K562 (cell line): ENCODE results near the gene SIGLEC6. TPM values are rescaled to one million over a fixed set of nuclear protein-coding genes. Genes with fewer than 3 reads are reported as not detected.

Source experiments
- BRF1 ChIP-seq: IDR thresholded peaks from 3 replicates; pipeline ENCODE4 v1.6.1; 2011; ENCODE audit warnings: borderline replicate concordance, mild to moderate bottlenecking; ENCODE audit not compliant: insufficient read length; ENCODE audit errors: extremely low read depth
- EP300 ChIP-seq: IDR thresholded peaks from 2 replicates; pipeline ENCODE4 v1.6.1; 2012; ENCODE audit warnings: low read length, improper control_type of control experiment
- ETV6 ChIP-seq, 3 experiments: fragments of 150-350 bp in 1 of 3; sonication (generic) in 1 of 3; formaldehyde crosslinking in 1 of 3; IDR thresholded peaks; 2 replicates each; pipeline versions ENCODE4 v1.6.1 to v1.8.0; 2014 to 2022; ENCODE audit warnings: borderline replicate concordance in 2 of 3, low read depth in 2 of 3, antibody characterized with exemption in 1 of 3, low read length in 1 of 3, mild to moderate bottlenecking in 1 of 3, missing genetic modification reagents in 1 of 3
- GABPB1 ChIP-seq: sonication (generic); formaldehyde crosslinking; IDR thresholded peaks from 2 replicates; pipeline ENCODE4 v1.8.0; 2022; ENCODE audit warnings: mild to moderate bottlenecking, missing genetic modification reagents
- HDAC3 ChIP-seq: fragments of 450-650 bp; IDR thresholded peaks from 2 replicates; pipeline ENCODE4 v1.6.1; 2018; ENCODE audit warnings: borderline replicate concordance, mild to moderate bottlenecking, moderate library complexity; ENCODE audit not compliant: partially characterized antibody
- LCOR ChIP-seq: sonication (generic); formaldehyde crosslinking; IDR thresholded peaks from 2 replicates; pipeline ENCODE4 v1.8.0; 2022; ENCODE audit warnings: mild to moderate bottlenecking, missing genetic modification reagents
- MTA1 ChIP-seq: fragments of 450-650 bp; IDR thresholded peaks from 2 replicates; pipeline ENCODE4 v1.6.1; 2017; ENCODE audit warnings: borderline replicate concordance
- NUFIP1 ChIP-seq: fragments of 450-650 bp; IDR thresholded peaks from 2 replicates; pipeline ENCODE4 v1.6.1; 2018; ENCODE audit not compliant: partially characterized antibody
- PHTF2 ChIP-seq: fragments of 250-450 bp; sonication (Bioruptor Pico); IDR thresholded peaks from 2 replicates; pipeline ENCODE4 v1.5.0; 2021; ENCODE audit warnings: mild to moderate bottlenecking
- RBM22 ChIP-seq: fragments of 200-400 bp; formaldehyde crosslinking; IDR thresholded peaks from 2 replicates; pipeline ENCODE4 v1.6.1; 2018; ENCODE audit warnings: low read length, low read depth; ENCODE audit not compliant: poor library complexity, severe bottlenecking
- SAP30 ChIP-seq: fragments of 200-600 bp; sonication (generic); IDR thresholded peaks from 2 replicates; pipeline ENCODE4 v1.6.1; 2012; ENCODE audit warnings: borderline replicate concordance, low read depth, mild to moderate bottlenecking, moderate library complexity, low read length, control low read depth, inconsistent platforms; ENCODE audit not compliant: insufficient read depth, poor library complexity, severe bottlenecking
- SMARCB1 ChIP-seq: IDR thresholded peaks from 2 replicates; pipeline ENCODE4 v1.6.1; 2011; ENCODE audit warnings: improper control_type of control experiment, low read depth; ENCODE audit not compliant: insufficient read length
- SREBF2 ChIP-seq: sonication (generic); formaldehyde crosslinking; IDR thresholded peaks from 2 replicates; pipeline ENCODE4 v1.4.0; 2020; ENCODE audit warnings: mild to moderate bottlenecking, missing genetic modification reagents
- TCF3 ChIP-seq: sonication (generic); formaldehyde crosslinking; IDR thresholded peaks from 2 replicates; pipeline ENCODE4 v1.4.0; 2020; ENCODE audit warnings: mild to moderate bottlenecking, missing genetic modification reagents
- ZFX ChIP-seq: sonication (generic); formaldehyde crosslinking; IDR thresholded peaks from 2 replicates; pipeline ENCODE4 v1.8.0; 2022; ENCODE audit warnings: mild to moderate bottlenecking, missing genetic modification reagents, moderate library complexity
- ZNF212 ChIP-seq: fragments of 450-650 bp; formaldehyde crosslinking; IDR thresholded peaks from 2 replicates; pipeline ENCODE4 v1.4.0; 2020; ENCODE audit warnings: mild to moderate bottlenecking
- ZNF232 ChIP-seq: sonication (generic); formaldehyde crosslinking; IDR thresholded peaks from 2 replicates; pipeline ENCODE4 v1.8.0; 2022; ENCODE audit warnings: mild to moderate bottlenecking, missing genetic modification reagents
- ZNF311 ChIP-seq: fragments of 250-450 bp; sonication (Bioruptor Pico); IDR thresholded peaks from 2 replicates; pipeline ENCODE4 v1.4.0; 2020; ENCODE audit warnings: mild to moderate bottlenecking, moderate library complexity
- ZSCAN29 ChIP-seq: fragments of 450-650 bp; IDR thresholded peaks from 2 replicates; pipeline ENCODE4 v1.6.1; 2017
- polyA plus RNA-seq, 8 experiments: library from polyadenylated mRNA; depleted of rRNA in 4 of 8; stranded (reverse) in 5 of 8; unstranded in 3 of 8; fragments of >200 nt; fragmentation: Nextera tagmentation in 2 of 8; fragmentation: Illumina TruSeq in 1 of 8; extraction: Ambion mirVana in 2 of 8; extraction: Trizol in 1 of 8; gene quantifications; 2 replicates each; pipeline versions ENCODE4 v1.2.1 to v1.2.3, GENCODE V29; 2011 to 2014; ENCODE audit warnings: inconsistent platforms in 1 of 8, missing spikeins in 1 of 8
- total RNA-seq, 7 experiments: library from RNA; depleted of rRNA in 6 of 7; stranded (reverse); fragments of >200 nt in 6 of 7; fragmentation: Illumina TruSeq in 2 of 7; extraction: Trizol in 2 of 7; gene quantifications; 2 replicates each; pipeline versions ENCODE4 v1.2.1 to v1.2.3, GENCODE V29; 2011 to 2021; ENCODE audit warnings: low replicate concordance in 1 of 7
- TF ChIP-seq, protein P1 (sequence below): fragments of 250-450 bp; sonication (Bioruptor Pico); IDR thresholded peaks from 2 replicates; pipeline ENCODE4 v1.4.0; 2020; ENCODE audit warnings: borderline replicate concordance
- TF ChIP-seq, protein P2 (sequence below): fragments of 200-800 bp; sonication (Bioruptor generic); IDR thresholded peaks from 2 replicates; pipeline ENCODE4 v1.6.1; 2017; ENCODE audit warnings: missing genetic modification characterization, missing compliant biosample characterization
- TF ChIP-seq, protein P3 (sequence below), 2 experiments: fragments of 250-450 bp in 1 of 2; fragments of 450-650 bp in 1 of 2; sonication (Bioruptor Pico) in 1 of 2; IDR thresholded peaks; 2 replicates each; pipeline versions ENCODE4 v1.6.1 to v1.8.0; 2016 to 2021; ENCODE audit warnings: mild to moderate bottlenecking in 2 of 2, moderate library complexity in 2 of 2, missing compliant biosample characterization in 1 of 2, missing genetic modification characterization in 1 of 2
- TF ChIP-seq, protein P4 (sequence below): sonication (generic); formaldehyde crosslinking; IDR thresholded peaks from 2 replicates; pipeline ENCODE4 v1.8.1; 2023; ENCODE audit warnings: mild to moderate bottlenecking, missing genetic modification reagents, moderate library complexity

The SIGLEC6 gene
- total and polyA plus RNA-seq, 9 of the 15 experiments (the other 6 are each of a cell fraction or from before 2014, with no cell fraction given): 0.03 to 17.5 (median 0.71) TPM

- TF ChIP-seq GABPB1 (peak; percentile 81), HDAC3 (peak; percentile 44), SAP30 (peak; percentile 95), LCOR (CRISPR knock-in tag) (peak; percentile 99), ETV6 (IDR thresholded peaks at IDR 0.05; ENCODE audit: borderline replicate concordance in 1 of 2, low read depth in 2 of 2, low read length in 1 of 2) (peak in 1 of 2 experiments; percentile 56; a peak in 1 of 4 replicates), ETV6 (CRISPR knock-in tag; IDR thresholded peaks at IDR 0.05; ENCODE audit: borderline replicate concordance) (no peak), NUFIP1 (no peak), EP300 (peak; percentile 35), PHTF2 (no peak), ZSCAN29 (no peak), SMARCB1 (peak; percentile 69), RBM22 (no peak), TCF3 (peak; percentile 62), SREBF2 (CRISPR knock-in tag) (peak; percentile 94; the same call in 1 of the 2 replicates), ZNF212 (CRISPR knock-in tag) (no peak), ZNF232 (peak; percentile 87), ZNF311 (CRISPR knock-in tag) (0 out of 2 replicates have a peak, but pooled peaks have one; percentile 57), BRF1 (no peak), MTA1 (no peak; the same call in 1 of the 2 replicates), ZFX (no peak)
- TF ChIP-seq, protein P1, sequence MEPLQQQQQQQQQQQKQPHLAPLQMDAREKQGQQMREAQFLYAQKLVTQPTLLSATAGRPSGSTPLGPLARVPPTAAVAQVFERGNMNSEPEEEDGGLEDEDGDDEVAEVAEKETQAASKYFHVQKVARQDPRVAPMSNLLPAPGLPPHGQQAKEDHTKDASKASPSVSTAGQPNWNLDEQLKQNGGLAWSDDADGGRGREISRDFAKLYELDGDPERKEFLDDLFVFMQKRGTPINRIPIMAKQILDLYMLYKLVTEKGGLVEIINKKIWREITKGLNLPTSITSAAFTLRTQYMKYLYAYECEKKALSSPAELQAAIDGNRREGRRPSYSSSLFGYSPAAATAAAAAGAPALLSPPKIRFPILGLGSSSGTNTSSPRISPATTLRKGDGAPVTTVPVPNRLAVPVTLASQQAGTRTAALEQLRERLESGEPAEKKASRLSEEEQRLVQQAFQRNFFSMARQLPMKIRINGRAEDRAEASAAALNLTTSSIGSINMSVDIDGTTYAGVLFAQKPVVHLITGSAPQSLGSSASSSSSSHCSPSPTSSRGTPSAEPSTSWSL (CRISPR knock-in tag): no peak
- TF ChIP-seq, protein P2, sequence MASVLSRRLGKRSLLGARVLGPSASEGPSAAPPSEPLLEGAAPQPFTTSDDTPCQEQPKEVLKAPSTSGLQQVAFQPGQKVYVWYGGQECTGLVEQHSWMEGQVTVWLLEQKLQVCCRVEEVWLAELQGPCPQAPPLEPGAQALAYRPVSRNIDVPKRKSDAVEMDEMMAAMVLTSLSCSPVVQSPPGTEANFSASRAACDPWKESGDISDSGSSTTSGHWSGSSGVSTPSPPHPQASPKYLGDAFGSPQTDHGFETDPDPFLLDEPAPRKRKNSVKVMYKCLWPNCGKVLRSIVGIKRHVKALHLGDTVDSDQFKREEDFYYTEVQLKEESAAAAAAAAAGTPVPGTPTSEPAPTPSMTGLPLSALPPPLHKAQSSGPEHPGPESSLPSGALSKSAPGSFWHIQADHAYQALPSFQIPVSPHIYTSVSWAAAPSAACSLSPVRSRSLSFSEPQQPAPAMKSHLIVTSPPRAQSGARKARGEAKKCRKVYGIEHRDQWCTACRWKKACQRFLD (CRISPR knock-in tag): no peak
- TF ChIP-seq, protein P3, sequence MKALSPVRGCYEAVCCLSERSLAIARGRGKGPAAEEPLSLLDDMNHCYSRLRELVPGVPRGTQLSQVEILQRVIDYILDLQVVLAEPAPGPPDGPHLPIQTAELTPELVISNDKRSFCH (CRISPR knock-in tag; IDR thresholded peaks at IDR 0.05): no peak
- TF ChIP-seq, protein P3 (tag; IDR thresholded peaks at IDR 0.05): peak; percentile 63
- TF ChIP-seq, protein P4, sequence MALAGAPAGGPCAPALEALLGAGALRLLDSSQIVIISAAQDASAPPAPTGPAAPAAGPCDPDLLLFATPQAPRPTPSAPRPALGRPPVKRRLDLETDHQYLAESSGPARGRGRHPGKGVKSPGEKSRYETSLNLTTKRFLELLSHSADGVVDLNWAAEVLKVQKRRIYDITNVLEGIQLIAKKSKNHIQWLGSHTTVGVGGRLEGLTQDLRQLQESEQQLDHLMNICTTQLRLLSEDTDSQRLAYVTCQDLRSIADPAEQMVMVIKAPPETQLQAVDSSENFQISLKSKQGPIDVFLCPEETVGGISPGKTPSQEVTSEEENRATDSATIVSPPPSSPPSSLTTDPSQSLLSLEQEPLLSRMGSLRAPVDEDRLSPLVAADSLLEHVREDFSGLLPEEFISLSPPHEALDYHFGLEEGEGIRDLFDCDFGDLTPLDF (CRISPR knock-in tag): peak; percentile 79
Measured at GRCh38 chr19:51552996-51553725, 21.7 kb upstream of the SIGLEC6 start (continued).
